DND-41 (cell line): ENCODE data around the gene TRPC4AP.

Experiments
- CTCF ChIP-seq: IDR thresholded peaks from 2 replicates; pipeline ENCODE4 v1.5.1; 2012; ENCODE audit warnings: borderline replicate concordance, low read length, moderate library complexity, mild to moderate bottlenecking; ENCODE audit not compliant: poor library complexity, severe bottlenecking; ENCODE audit errors: extremely low read depth
- EZH2 ChIP-seq: IDR thresholded peaks from 3 replicates; pipeline ENCODE4 v1.6.1; 2012; ENCODE audit warnings: borderline replicate concordance, low read depth, mild to moderate bottlenecking, moderate library complexity, low read length, inconsistent platforms; ENCODE audit not compliant: severe bottlenecking

- no peak for TF ChIP-seq CTCF
- no peak for TF ChIP-seq EZH2
Measured at GRCh38 chr20:35023624-35024023, 69.0 kb downstream of the TRPC4AP start.
